HCT116 (cell line): Measurements from ENCODE around the gene MFSD1. TPM values are rescaled to one million over a fixed set of nuclear protein-coding genes. Genes with fewer than 3 reads are reported as not detected.

Experiments used
- ATAC-seq: fragments of 200-7000 bp; cut with Tn5 transposase; 2 replicates; pipeline ENCODE4 v1.9.1; 2020; ENCODE audit warnings: mild to moderate bottlenecking, moderate library complexity
- BruUV-seq: library from RNA; stranded (reverse); fragments of 400-500 nt; replicated peaks from 2 replicates; lab custom pipeline; 2021; lab: Mats Ljungman, UMichigan
- CTCF ChIA-PET: fragments of 300-600 bp; sonication (Branson Sonifier 250); formaldehyde crosslinking; loops from one replicate; lab custom pipeline; 2021; ENCODE audit warnings: antibody characterized with exemption; lab: Charles Lee
- POLR2A ChIA-PET: fragments of 300-600, 350-600 bp; sonication (Branson Sonifier 250); formaldehyde crosslinking; loops from one replicate; lab custom pipeline; 2021; ENCODE audit warnings: antibody characterized with exemption; lab: Charles Lee
- RAD21 ChIA-PET, 2 experiments: fragments of 300-600 bp; sonication (Branson Sonifier 250); formaldehyde crosslinking; loops; one replicate each; lab custom pipeline; 2023; ENCODE audit warnings: low total read pairs in 2 of 2; ENCODE audit not compliant: uncharacterized antibody in 2 of 2, unreplicated experiment in 2 of 2, low non-redundant PET in 1 of 2; lab: Charles Lee
- DNase-seq: peaks from one replicate; pipeline ENCODE4 v3.0.0-alpha.2; 2010; ENCODE audit warnings: low read depth, low spot score
- H2AFZ ChIP-seq: fragments of 200-600 bp; shearing (Covaris generic), sonication (generic); 2 replicates; pipeline ENCODE4 v1.6.1; 2017; ENCODE audit warnings: low read depth, mixed run types, mixed read lengths, antibody characterized with exemption, low read length; ENCODE audit not compliant: poor library complexity, severe bottlenecking
- H3K27ac ChIP-seq: 2 replicates; pipeline ENCODE4 v1.5.1; 2012; ENCODE audit warnings: low read depth, low read length
- H3K27me3 ChIP-seq: fragments of 200-600 bp; sonication (generic); 2 replicates; pipeline ENCODE4 v1.6.1; 2016; ENCODE audit warnings: mixed run types, low read length, mixed read lengths; ENCODE audit not compliant: insufficient read depth
- H3K36me3 ChIP-seq, 2 experiments: fragments of 200-500 bp in 1 of 2; fragments of 200-600 bp in 1 of 2; sonication (Bioruptor generic) in 1 of 2; sonication (generic) in 1 of 2; 2 replicates each; pipeline versions ENCODE4 v1.5.1 to v1.6.1; 2014 to 2016; ENCODE audit warnings: low read length in 2 of 2, inconsistent platforms in 1 of 2, mixed read lengths in 1 of 2, mixed run types in 1 of 2; ENCODE audit not compliant: insufficient read depth in 2 of 2, control insufficient read depth in 1 of 2
- H3K4me1 ChIP-seq, 2 experiments: fragments of 200-600 bp in 1 of 2; sonication (generic) in 1 of 2; 2 replicates each; pipeline versions ENCODE4 v1.5.1 to v1.6.1; 2012 to 2017; ENCODE audit warnings: low read length in 2 of 2, inconsistent platforms in 1 of 2, mild to moderate bottlenecking in 1 of 2, mixed read lengths in 1 of 2, mixed run types in 1 of 2, moderate library complexity in 1 of 2; ENCODE audit not compliant: insufficient read depth in 2 of 2, control insufficient read depth in 1 of 2
- H3K4me2 ChIP-seq: fragments of 200-600 bp; sonication (generic); 2 replicates; pipeline ENCODE4 v1.6.1; 2017; ENCODE audit warnings: mixed run types, low read length, mixed read lengths
- H3K4me3 ChIP-seq, 2 experiments: fragments of 200-600 bp in 1 of 2; sonication (generic) in 1 of 2; replicated peaks in 1 of 2; 2 replicates each; pipeline ENCODE4 v1.5.1; 2011 to 2016; ENCODE audit warnings: low read length in 2 of 2, control low read depth in 1 of 2, low read depth in 1 of 2, mild to moderate bottlenecking in 1 of 2, mixed read lengths in 1 of 2, mixed run types in 1 of 2
- H3K79me2 ChIP-seq: fragments of 200-600 bp; sonication (generic); 2 replicates; pipeline ENCODE4 v1.6.1; 2017; ENCODE audit warnings: mild to moderate bottlenecking, mixed run types, low read length, moderate library complexity, mixed read lengths; ENCODE audit not compliant: insufficient read depth
- H3K9ac ChIP-seq: fragments of 200-600 bp; sonication (generic); 2 replicates; pipeline ENCODE4 v1.6.1; 2016; ENCODE audit warnings: low read length, mixed read lengths
- H3K9me2 ChIP-seq: fragments of 200-600 bp; sonication (generic), shearing (Covaris generic); 2 replicates; pipeline ENCODE4 v1.6.1; 2017; ENCODE audit warnings: mixed run types, mild to moderate bottlenecking, moderate library complexity; ENCODE audit not compliant: insufficient read depth
- H3K9me3 ChIP-seq, 2 experiments: fragments of 200-500 bp in 1 of 2; fragments of 200-600 bp in 1 of 2; sonication (Bioruptor generic) in 1 of 2; sonication (generic) in 1 of 2; 2 replicates each; pipeline ENCODE4 v1.6.1; 2014 to 2017; ENCODE audit warnings: low read length in 2 of 2, mixed read lengths in 2 of 2, inconsistent platforms in 1 of 2, low read depth in 1 of 2, mild to moderate bottlenecking in 1 of 2, mixed run types in 1 of 2, moderate library complexity in 1 of 2; ENCODE audit not compliant: control insufficient read depth in 1 of 2, insufficient read depth in 1 of 2
- H4K20me1 ChIP-seq: fragments of 200-600 bp; sonication (generic), shearing (Covaris generic); 2 replicates; pipeline ENCODE4 v1.6.1; 2017; ENCODE audit warnings: mixed run types, mild to moderate bottlenecking, moderate library complexity; ENCODE audit not compliant: insufficient read depth
- CTCF ChIP-seq, 3 experiments: fragments of 200-600 bp in 1 of 3; sonication (generic) in 1 of 3; IDR thresholded peaks in 2 of 3; conservative IDR thresholded peaks in 1 of 3; 2 replicates each; pipeline ENCODE4 v1.5.1; 2012 to 2017; ENCODE audit warnings: low read depth in 2 of 3, low read length in 2 of 3, antibody characterized with exemption in 1 of 3, borderline replicate concordance in 1 of 3, control low read depth in 1 of 3, mild to moderate bottlenecking in 1 of 3, mixed read lengths in 1 of 3, mixed run types in 1 of 3, moderate library complexity in 1 of 3; ENCODE audit not compliant: insufficient read depth in 1 of 3
- ELF1 ChIP-seq: IDR thresholded peaks from 2 replicates; pipeline ENCODE4 v1.6.1; 2012; ENCODE audit warnings: low read depth, borderline replicate concordance
- FOSL1 ChIP-seq: IDR thresholded peaks from 2 replicates; pipeline ENCODE4 v1.6.1; 2012; ENCODE audit warnings: low read depth
- MAX ChIP-seq: IDR thresholded peaks from 2 replicates; pipeline ENCODE4 v1.6.1; 2012
- POLR2AphosphoS5 ChIP-seq: IDR thresholded peaks from 2 replicates; pipeline ENCODE4 v1.6.1; 2011; ENCODE audit warnings: mild to moderate bottlenecking, low read depth, low read length, moderate library complexity
- SIN3A ChIP-seq: IDR thresholded peaks from 2 replicates; pipeline ENCODE4 v1.6.1; 2012; ENCODE audit warnings: low read depth
- intact Hi-C: fragments of 100-400 bp; cut with micrococcal nuclease; formaldehyde crosslinking; loops from 2 replicates; pipeline ENCODE4 v1.10.0; 2022
- total RNA-seq: library from RNA; stranded (reverse); gene quantifications from one replicate; pipeline ENCODE4 v1.2.1, GENCODE V29; 2021; ENCODE audit not compliant: unreplicated experiment

MFSD1 gene
- total RNA-seq, 1 experiment from 2014 or later, result 12.8 TPM

GRCh38 chr3:158774965-158775364 is 26.9 kb upstream of the MFSD1 start:
- Histone ChIP-seq H3K9me2 (no peaks in the 10 kb centered on the region), H3K36me3 (no peaks in the 10 kb centered on the region)
- TF ChIP-seq POLR2AphosphoS5, result no peak
- no peak for TF ChIP-seq CTCF (IDR thresholded peaks at IDR 0.05 in 2 of 3, conservative IDR thresholded peaks at IDR 0.05 in 1 of 3; ENCODE audit: borderline replicate concordance in 1 of 3, insufficient read depth in 1 of 3, low read depth in 2 of 3, low read length in 2 of 3)
- no peak for TF ChIP-seq SIN3A
- TF ChIP-seq ELF1, result no peak
- TF ChIP-seq FOSL1, result no peak
- no peak for TF ChIP-seq MAX
- TF ChIP-seq, all 23 proteins: peak for 0
- H3K4me1 ChIP-seq, result 0 out of 4 replicates have a peak, but pooled peaks cover 0 to 1% of the 10 kb centered on the region in 2 experiments
- DNase-seq (no peak), ATAC-seq (no peak)
- no peak overlapping the region for H3K9ac ChIP-seq
- H3K27me3 ChIP-seq, result no peaks in the 10 kb centered on the region
- CTCF ChIA-PET, result no interaction called here
- no TSS peak for BruUV-seq
- H3K4me2 ChIP-seq, result no peak overlapping the region
- no peak overlapping the region for H3K4me3 ChIP-seq
- intact Hi-C loops, result no loop called here
- POLR2A ChIA-PET, result no interaction called here
- no peaks in the 10 kb centered on the region for H4K20me1 ChIP-seq
- no peak overlapping the region for H3K27ac ChIP-seq
- no peaks in the 10 kb centered on the region for H3K79me2 ChIP-seq
- no peak overlapping the region for H2AFZ ChIP-seq
- RAD21 ChIA-PET, result no interaction called here
- no peaks in the 10 kb centered on the region for H3K9me3 ChIP-seq
